Neural progenitor cell (in vitro differentiated cells): ENCODE measurements around the gene CALU. TPM values are rescaled to one million over a fixed set of nuclear protein-coding genes. Genes with fewer than 3 reads are reported as not detected.

Experiments used
- DNase-seq: peaks from one replicate; pipeline ENCODE4 v3.0.0-alpha.2; 2016; ENCODE audit warnings: low spot score
- H2AFZ ChIP-seq: fragments of 200-600 bp; sonication (generic); replicated peaks from 2 replicates; pipeline ENCODE4 v1.6.1; 2016; ENCODE audit warnings: antibody characterized with exemption
- H3F3A ChIP-seq: fragments of 200-600 bp; sonication (generic); 2 replicates; pipeline ENCODE4 v1.6.1; 2016; ENCODE audit warnings: antibody characterized with exemption, low read depth
- H3K27ac ChIP-seq: fragments of 200-600 bp; sonication (generic); 2 replicates; pipeline ENCODE4 v1.5.1; 2016; ENCODE audit warnings: mild to moderate bottlenecking
- H3K27me3 ChIP-seq: fragments of 200-600 bp; sonication (generic); 2 replicates; pipeline ENCODE4 v1.6.1; 2016; ENCODE audit warnings: mild to moderate bottlenecking, moderate library complexity
- H3K36me3 ChIP-seq: fragments of 200-600 bp; sonication (generic); 2 replicates; pipeline ENCODE4 v1.5.1; 2016
- H3K4me1 ChIP-seq: fragments of 200-600 bp; sonication (generic); 2 replicates; pipeline ENCODE4 v1.6.1; 2016; ENCODE audit warnings: mixed run types
- H3K4me2 ChIP-seq: fragments of 200-600 bp; sonication (generic); 2 replicates; pipeline ENCODE4 v1.6.1; 2016
- H3K4me3 ChIP-seq: fragments of 200-600 bp; sonication (generic); 2 replicates; pipeline ENCODE4 v1.5.1; 2016
- H3K79me2 ChIP-seq: fragments of 200-600 bp; sonication (generic); 2 replicates; pipeline ENCODE4 v1.6.1; 2016; ENCODE audit warnings: low read depth
- H3K9ac ChIP-seq: fragments of 200-600 bp; sonication (generic); 2 replicates; pipeline ENCODE4 v1.6.1; 2016
- H3K9me3 ChIP-seq: fragments of 200-600 bp; sonication (generic); 2 replicates; pipeline ENCODE4 v1.5.1; 2016; ENCODE audit warnings: low read depth
- H4K20me1 ChIP-seq: fragments of 200-600 bp; sonication (generic); 2 replicates; pipeline ENCODE4 v1.6.1; 2016; ENCODE audit warnings: low read depth
- H3K27ac Mint-ChIP-seq: 3 replicates; pipeline ENCODE4 v1.8.0; 2021; ENCODE audit warnings: mixed read lengths
- H3K27me3 Mint-ChIP-seq: 2 replicates; pipeline ENCODE4 v1.8.0; 2022; ENCODE audit warnings: low read depth, mild to moderate bottlenecking, inconsistent platforms, moderate library complexity, mixed read lengths; ENCODE audit not compliant: insufficient read depth
- H3K36me3 Mint-ChIP-seq: 3 replicates; pipeline ENCODE4 v1.8.0; 2021; ENCODE audit warnings: mixed read lengths
- H3K4me1 Mint-ChIP-seq: 3 replicates; pipeline ENCODE4 v1.8.0; 2021; ENCODE audit warnings: mixed read lengths
- H3K4me3 Mint-ChIP-seq: 3 replicates; pipeline ENCODE4 v1.8.0; 2021; ENCODE audit warnings: mild to moderate bottlenecking, moderate library complexity, mixed read lengths
- H3K9me3 Mint-ChIP-seq: 3 replicates; pipeline ENCODE4 v1.8.0; 2020; ENCODE audit warnings: mixed read lengths
- CTCF ChIP-seq: fragments of 200-600 bp; sonication (generic); IDR thresholded peaks from 2 replicates; pipeline ENCODE4 v1.5.1; 2017; ENCODE audit warnings: antibody characterized with exemption, mild to moderate bottlenecking
- EZH2 ChIP-seq: fragments of 200-600 bp; sonication (generic); IDR thresholded peaks from 2 replicates; pipeline ENCODE4 v1.6.1; 2017; ENCODE audit warnings: antibody characterized with exemption, mild to moderate bottlenecking, moderate library complexity
- EZH2phosphoT487 ChIP-seq: fragments of 200-600 bp; sonication (generic); IDR thresholded peaks from 2 replicates; pipeline ENCODE4 v1.6.1; 2017; ENCODE audit warnings: antibody characterized with exemption
- total RNA-seq: library from RNA; depleted of rRNA; stranded (reverse); fragments of >200 nt; gene quantifications from 2 replicates; pipeline ENCODE4 v1.2.3, GENCODE V29; 2015; ENCODE audit warnings: low replicate concordance

CALU gene
- total RNA-seq, 1 donor from 2014 or later: 234 TPM

GRCh38 chr7:128703609-128704241, 35.4 kb upstream of the CALU start:
- Mint-ChIP-seq H3K27ac (no peak overlapping the region), H3K4me3 (no peak overlapping the region), H3K36me3 (no peaks in the 10 kb centered on the region), H3K27me3 (peaks cover 7% of the 10 kb centered on the region), H3K9me3 (peaks cover 2% of the 10 kb centered on the region), H3K4me1 (peaks cover 13% of the 10 kb centered on the region)
- peak overlapping the region; percentile 65 for H2AFZ ChIP-seq
- H3K36me3 ChIP-seq: no peaks in the 10 kb centered on the region
- H3K4me1 ChIP-seq: peaks cover 42% of the 10 kb centered on the region
- no peak overlapping the region for H3K4me2 ChIP-seq
- TF ChIP-seq EZH2 (no peak), EZH2phosphoT487 (no peak), CTCF (no peak)
- H3K9ac ChIP-seq: no peak overlapping the region
- H3K27me3 ChIP-seq: no peaks in the 10 kb centered on the region
- no peak for DNase-seq
- no peaks in the 10 kb centered on the region for H3K79me2 ChIP-seq
- H3K9me3 ChIP-seq: no peaks in the 10 kb centered on the region
- no peak overlapping the region for H3K4me3 ChIP-seq
- no peaks in the 10 kb centered on the region for H4K20me1 ChIP-seq
- peaks cover 29% of the 10 kb centered on the region for H3F3A ChIP-seq
- no peak overlapping the region for H3K27ac ChIP-seq

- DNase-seq: no peak
- Histone ChIP-seq H3F3A (peaks cover 25% of the 10 kb centered on the region), H3K4me3 (no peak overlapping the region), H3K9me3 (no peaks in the 10 kb centered on the region), H3K36me3 (no peaks in the 10 kb centered on the region), H3K4me1 (peaks cover 42% of the 10 kb centered on the region), H3K79me2 (peaks cover 4% of the 10 kb centered on the region), H3K4me2 (no peak overlapping the region), H4K20me1 (no peaks in the 10 kb centered on the region), H2AFZ (no peak overlapping the region), H3K27me3 (no peaks in the 10 kb centered on the region), H3K9ac (no peak overlapping the region), H3K27ac (no peak overlapping the region)
- H3K36me3 Mint-ChIP-seq: no peaks in the 10 kb centered on the region
- H3K9me3 Mint-ChIP-seq: no peaks in the 10 kb centered on the region
- H3K27ac Mint-ChIP-seq: no peak overlapping the region
- H3K4me1 Mint-ChIP-seq: peaks cover 6% of the 10 kb centered on the region
- no peak overlapping the region for H3K4me3 Mint-ChIP-seq
- TF ChIP-seq CTCF: no peak
- TF ChIP-seq EZH2phosphoT487: no peak
- no peak for TF ChIP-seq EZH2
- peaks cover 6% of the 10 kb centered on the region for H3K27me3 Mint-ChIP-seq
Measured at GRCh38 chr7:128705891-128706333, 33.2 kb upstream of the CALU start.

- Histone ChIP-seq H3K9me3 (peaks cover 4% of the 10 kb centered on the region), H3K9ac (no peak overlapping the region), H3F3A (peaks cover 25% of the 10 kb centered on the region), H3K27me3 (no peaks in the 10 kb centered on the region), H3K4me1 (peaks cover 36% of the 10 kb centered on the region), H3K27ac (peak overlapping the region; percentile 94), H3K4me3 (no peak overlapping the region), H2AFZ (no peak overlapping the region), H3K79me2 (peaks cover 4% of the 10 kb centered on the region), H3K4me2 (peak overlapping the region; percentile 67), H3K36me3 (no peaks in the 10 kb centered on the region), H4K20me1 (no peaks in the 10 kb centered on the region)
- Mint-ChIP-seq H3K36me3 (no peaks in the 10 kb centered on the region), H3K27ac (no peak overlapping the region), H3K4me3 (no peak overlapping the region), H3K4me1 (peaks cover 6% of the 10 kb centered on the region), H3K9me3 (peaks cover 2% of the 10 kb centered on the region), H3K27me3 (peaks cover 9% of the 10 kb centered on the region)
- DNase-seq: no peak
- TF ChIP-seq CTCF (no peak), EZH2phosphoT487 (no peak), EZH2 (no peak)
Measured at GRCh38 chr7:128707752-128708151, 31.4 kb upstream of the CALU start.
